Gastroesophageal sphincter (tissue), 4 donors: Measurements from ENCODE around the gene PDE10A. TPM values are rescaled to one million over a fixed set of nuclear protein-coding genes. Genes with fewer than 3 reads are reported as not detected.
"Not testable (repeated sequence)": the region's sequence is repeated elsewhere in the genome, so short reads cannot be mapped to it uniquely, and the experiment has no call there.

ENCODE experiments used
- ATAC-seq: fragments of 150-250 bp; one replicate; pipeline ENCODE4 v1.9.1; 2016; ENCODE audit warnings: mild to moderate bottlenecking, moderate library complexity
- H3K27ac ChIP-seq, 4 donors: fragments of 200-600 bp; sonication (generic) in 3 of 4; 1 replicate in 3 of 4; 2 replicates in 1 of 4; pipeline ENCODE4 v1.5.1; 2016 to 2019
- H3K27me3 ChIP-seq: fragments of 200-600 bp; sonication (generic); one replicate; pipeline ENCODE4 v1.5.1; 2019
- H3K36me3 ChIP-seq, 2 donors: fragments of 200-600 bp; sonication (generic); one replicate each; pipeline ENCODE4 v1.5.1; 2019; ENCODE audit warnings: control low read depth in 1 of 2
- H3K4me1 ChIP-seq, 3 donors: fragments of 200-600 bp; sonication (generic); 1 replicate in 2 of 3; 2 replicates in 1 of 3; pipeline ENCODE4 v1.5.1; 2016 to 2019; ENCODE audit warnings: control low read depth in 2 of 3
- H3K4me3 ChIP-seq, 2 donors: fragments of 200-600 bp; sonication (generic); one replicate each; pipeline ENCODE4 v1.5.1; 2019; ENCODE audit warnings: mild to moderate bottlenecking in 1 of 2, moderate library complexity in 1 of 2
- H3K9me3 ChIP-seq, 3 donors: fragments of 200-600 bp; sonication (generic); one replicate each; pipeline ENCODE4 v1.5.1; 2017 to 2019; ENCODE audit warnings: control low read depth in 2 of 3
- EP300 ChIP-seq: sonication (generic); formaldehyde crosslinking; IDR thresholded peaks from one replicate; pipeline ENCODE4 v1.6.1; 2017; ENCODE audit warnings: antibody characterized with exemption, mild to moderate bottlenecking
- POLR2A ChIP-seq, 2 donors: fragments of 450-650 bp; IDR thresholded peaks; one replicate each; pipeline ENCODE4 v1.6.1; 2017; ENCODE audit warnings: antibody characterized with exemption in 2 of 2, mild to moderate bottlenecking in 2 of 2, moderate library complexity in 1 of 2
- POLR2AphosphoS5 ChIP-seq: sonication (generic); formaldehyde crosslinking; IDR thresholded peaks from one replicate; pipeline ENCODE4 v1.6.1; 2017; ENCODE audit warnings: antibody characterized with exemption
- WGBS, 2 donors: methylation state at CpG; one replicate each; pipeline ENCODE4 v1.1.5; 2018; ENCODE audit warnings: low coverage in 1 of 2; 5-methylcytosine and 5-hydroxymethylcytosine counted together
- total RNA-seq, 4 donors: library from RNA; depleted of rRNA; stranded (reverse); fragments of >200 nt; gene quantifications; one replicate each; pipeline ENCODE4 v1.1.0, GENCODE V29; 2016
- TF ChIP-seq, protein P1 (sequence below), 4 experiments: fragments of 200-600 bp in 2 of 4; fragments of 450-650 bp in 2 of 4; sonication (generic) in 1 of 4; IDR thresholded peaks; one replicate each; pipeline ENCODE4 v1.5.1; 2017 to 2019; ENCODE audit warnings: antibody characterized with exemption in 4 of 4, mild to moderate bottlenecking in 2 of 4, moderate library complexity in 2 of 4

Gene PDE10A
- total RNA-seq, 4 donors from 2014 or later: 2.5 to 12.1 (median 4.0) TPM

DNA sequence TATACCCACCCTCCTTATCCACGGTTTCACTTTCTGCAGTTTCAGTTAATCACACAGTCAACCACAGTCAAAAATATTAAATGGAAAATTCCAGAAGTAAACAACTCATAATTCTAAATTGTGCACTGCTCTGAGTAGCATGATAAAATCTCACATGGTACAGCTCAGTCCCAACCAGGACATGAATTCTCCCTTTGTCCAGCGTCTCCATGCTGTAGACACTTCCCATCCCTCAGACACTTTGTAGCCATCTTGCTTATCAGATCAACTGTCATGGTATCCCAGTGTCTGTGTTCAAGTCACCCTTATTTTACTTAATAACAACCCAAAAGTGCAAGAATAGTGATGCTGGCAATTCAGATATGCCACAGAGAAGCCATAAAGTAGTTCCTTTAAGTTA is 94.7 kb downstream of the PDE10A start:
- no peaks in the 10 kb centered on the region for H3K27me3 ChIP-seq
- no peak overlapping the region for H3K27ac ChIP-seq
- no peak overlapping the region for H3K4me3 ChIP-seq
- TF ChIP-seq POLR2A (IDR thresholded peaks at IDR 0.05): no peak
- no peak for TF ChIP-seq POLR2AphosphoS5
- no peak for TF ChIP-seq EP300
- TF ChIP-seq, protein P1, sequence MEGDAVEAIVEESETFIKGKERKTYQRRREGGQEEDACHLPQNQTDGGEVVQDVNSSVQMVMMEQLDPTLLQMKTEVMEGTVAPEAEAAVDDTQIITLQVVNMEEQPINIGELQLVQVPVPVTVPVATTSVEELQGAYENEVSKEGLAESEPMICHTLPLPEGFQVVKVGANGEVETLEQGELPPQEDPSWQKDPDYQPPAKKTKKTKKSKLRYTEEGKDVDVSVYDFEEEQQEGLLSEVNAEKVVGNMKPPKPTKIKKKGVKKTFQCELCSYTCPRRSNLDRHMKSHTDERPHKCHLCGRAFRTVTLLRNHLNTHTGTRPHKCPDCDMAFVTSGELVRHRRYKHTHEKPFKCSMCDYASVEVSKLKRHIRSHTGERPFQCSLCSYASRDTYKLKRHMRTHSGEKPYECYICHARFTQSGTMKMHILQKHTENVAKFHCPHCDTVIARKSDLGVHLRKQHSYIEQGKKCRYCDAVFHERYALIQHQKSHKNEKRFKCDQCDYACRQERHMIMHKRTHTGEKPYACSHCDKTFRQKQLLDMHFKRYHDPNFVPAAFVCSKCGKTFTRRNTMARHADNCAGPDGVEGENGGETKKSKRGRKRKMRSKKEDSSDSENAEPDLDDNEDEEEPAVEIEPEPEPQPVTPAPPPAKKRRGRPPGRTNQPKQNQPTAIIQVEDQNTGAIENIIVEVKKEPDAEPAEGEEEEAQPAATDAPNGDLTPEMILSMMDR (IDR thresholded peaks at IDR 0.05): no peak
- peaks cover 0 to 11% (median 0%) of the 10 kb centered on the region in 3 donors for H3K4me1 ChIP-seq
- WGBS, 2 donors: 50 to 53% methylated on average over 1 to 2 of the region's 2 CpGs
- H3K9me3 ChIP-seq: peaks cover 0 to 5% (median 0%) of the 10 kb centered on the region in 3 donors
- H3K36me3 ChIP-seq: no peaks in the 10 kb centered on the region
- no peak for ATAC-seq

DNA sequence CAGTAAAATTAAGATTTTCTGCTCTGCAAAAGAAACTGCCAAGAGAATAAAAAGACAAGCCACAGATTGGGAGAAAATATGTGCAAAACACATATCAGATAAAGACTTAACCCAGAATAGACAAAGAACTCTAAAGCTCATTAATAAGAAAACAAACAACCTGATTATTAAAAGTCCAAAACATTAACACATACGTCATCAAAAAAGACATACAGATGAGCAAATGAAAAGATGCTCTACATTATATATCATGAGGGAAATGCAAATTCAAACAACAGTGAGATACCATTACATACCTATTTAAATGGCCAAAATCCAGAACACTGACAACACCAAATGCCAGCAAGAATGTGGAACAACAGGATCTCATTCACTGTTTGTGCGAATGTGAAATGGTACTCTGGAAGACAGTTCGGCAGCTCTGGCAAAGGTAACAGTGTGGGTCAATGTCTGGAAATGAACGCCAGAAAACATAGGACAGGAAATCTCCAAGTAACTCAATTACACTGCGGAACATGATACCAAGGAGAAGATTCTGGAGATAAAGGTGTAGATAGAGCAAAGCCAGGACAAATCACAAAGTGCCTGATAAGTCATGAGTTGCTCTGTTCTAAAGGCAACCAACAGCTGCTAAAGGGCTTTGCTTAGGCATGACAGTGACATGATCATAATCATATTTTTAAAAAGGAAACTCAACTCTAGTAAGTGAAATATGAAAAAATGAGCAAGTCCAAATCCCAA is 96.8 kb downstream of the PDE10A start:
- Histone ChIP-seq H3K27me3 (no peaks in the 10 kb centered on the region), H3K36me3 (no peaks in the 10 kb centered on the region), H3K27ac (no peak overlapping the region), H3K4me1 (no peaks in the 10 kb centered on the region), H3K4me3 (no peak overlapping the region), H3K9me3 (peaks cover 0 to 5% (median 0%) of the 10 kb centered on the region in 3 donors)
- TF ChIP-seq, protein P1 (IDR thresholded peaks at IDR 0.05): no peak
- TF ChIP-seq POLR2A (IDR thresholded peaks at IDR 0.05) (no peak), POLR2AphosphoS5 (no peak), EP300 (no peak)
- ATAC-seq: no peak
- WGBS, 2 donors: 83 to 88% methylated on average over 5 of the region's 5 CpGs

DNA sequence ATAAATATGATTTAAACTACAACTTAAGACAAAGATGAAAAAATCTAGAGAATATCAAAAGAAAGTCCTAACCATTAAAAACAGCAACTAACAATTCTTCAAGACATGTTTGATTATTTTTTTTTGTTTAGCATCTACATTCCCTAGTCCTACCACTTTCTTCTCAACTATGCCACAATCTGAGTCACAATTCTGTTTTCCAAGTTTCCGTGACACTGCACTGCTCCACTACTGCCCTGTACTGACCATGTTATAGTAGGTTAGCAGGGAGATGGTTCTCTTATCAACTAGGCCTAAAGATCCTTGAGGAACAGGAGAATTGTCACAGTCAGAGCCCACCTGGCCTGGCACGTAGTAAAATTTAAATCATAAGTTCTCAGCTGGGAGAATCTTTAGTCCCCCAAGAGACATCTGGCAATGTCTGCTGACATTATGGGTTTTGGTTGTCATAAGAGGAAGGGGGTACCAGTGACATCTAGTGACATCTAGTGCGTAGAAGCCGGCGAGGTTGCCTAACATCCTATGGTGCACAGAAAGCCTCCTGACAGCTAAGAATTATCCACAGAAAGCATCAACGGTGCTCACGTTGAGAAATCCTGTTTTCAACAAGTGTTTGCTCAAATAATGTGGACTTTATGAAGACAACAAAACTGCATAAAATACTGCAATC is 100.5 kb downstream of the PDE10A start:
- no peak overlapping the region for H3K27ac ChIP-seq
- H3K4me1 ChIP-seq: no peaks in the 10 kb centered on the region
- WGBS, 2 donors: 94 to 100% methylated on average over 3 to 5 of the region's 7 CpGs
- no peaks in the 10 kb centered on the region for H3K36me3 ChIP-seq
- ATAC-seq: no peak
- no peaks in the 10 kb centered on the region for H3K27me3 ChIP-seq
- H3K9me3 ChIP-seq: peaks cover 0 to 5% (median 0%) of the 10 kb centered on the region in 3 donors
- no peak overlapping the region for H3K4me3 ChIP-seq
- no peak for TF ChIP-seq POLR2AphosphoS5
- TF ChIP-seq POLR2A (IDR thresholded peaks at IDR 0.05): no peak

DNA sequence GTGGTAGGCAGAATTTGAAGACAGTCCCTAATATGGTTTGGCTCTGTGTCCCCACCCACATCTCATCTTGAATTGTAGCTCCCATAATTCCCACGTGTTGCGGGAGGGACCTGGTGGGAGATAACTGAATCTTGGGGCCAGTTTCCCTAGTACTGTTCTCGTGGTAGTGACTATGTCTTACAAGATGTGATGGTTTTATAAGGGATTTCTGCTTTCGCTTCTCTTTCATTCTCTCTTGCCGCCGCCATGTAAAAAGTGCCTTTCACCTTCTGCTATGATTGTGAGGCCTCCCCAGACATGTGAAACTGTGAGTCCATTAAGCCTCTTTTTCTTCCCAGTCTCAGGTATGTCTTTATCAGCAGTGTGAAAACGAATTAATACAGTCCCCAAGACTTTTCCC is 103.4 kb downstream of the PDE10A start:
- 86 to 97% methylated on average over 5 to 7 of the region's 7 CpGs for WGBS, 2 donors
- H3K4me1 ChIP-seq: no peaks in the 10 kb centered on the region
- H3K36me3 ChIP-seq: no peaks in the 10 kb centered on the region
- H3K27ac ChIP-seq: no peak overlapping the region
- no peak for ATAC-seq
- H3K27me3 ChIP-seq: no peaks in the 10 kb centered on the region
- no peak overlapping the region for H3K4me3 ChIP-seq
- TF ChIP-seq, protein P1 (IDR thresholded peaks at IDR 0.05): no peak
- no peak for TF ChIP-seq POLR2AphosphoS5
- no peaks in the 10 kb centered on the region for H3K9me3 ChIP-seq

DNA sequence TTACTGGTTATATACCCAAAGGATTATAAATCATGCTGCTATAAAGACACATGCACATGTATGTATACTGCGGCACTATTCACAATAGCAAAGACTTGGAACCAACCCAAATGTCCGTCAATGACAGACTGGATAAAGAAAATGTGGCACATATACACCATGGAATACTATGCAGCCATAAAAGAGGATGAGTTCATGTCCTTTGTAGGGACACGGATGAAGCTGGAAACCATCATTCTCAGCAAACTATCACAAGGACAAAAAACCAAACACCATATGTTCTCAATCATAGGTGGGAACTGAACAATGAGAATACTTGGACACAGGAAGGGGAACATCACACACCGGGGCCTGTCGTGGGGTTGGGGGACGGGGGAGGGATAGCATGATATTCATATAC is 104.9 kb downstream of the PDE10A start:
- not testable (repeated sequence) for H3K4me3 ChIP-seq, H3K4me1 ChIP-seq, H3K9me3 ChIP-seq, ATAC-seq, H3K36me3 ChIP-seq, H3K27ac ChIP-seq, H3K27me3 ChIP-seq
- 80 to 83% methylated on average over 4 to 6 of the region's 6 CpGs for WGBS, 2 donors

DNA sequence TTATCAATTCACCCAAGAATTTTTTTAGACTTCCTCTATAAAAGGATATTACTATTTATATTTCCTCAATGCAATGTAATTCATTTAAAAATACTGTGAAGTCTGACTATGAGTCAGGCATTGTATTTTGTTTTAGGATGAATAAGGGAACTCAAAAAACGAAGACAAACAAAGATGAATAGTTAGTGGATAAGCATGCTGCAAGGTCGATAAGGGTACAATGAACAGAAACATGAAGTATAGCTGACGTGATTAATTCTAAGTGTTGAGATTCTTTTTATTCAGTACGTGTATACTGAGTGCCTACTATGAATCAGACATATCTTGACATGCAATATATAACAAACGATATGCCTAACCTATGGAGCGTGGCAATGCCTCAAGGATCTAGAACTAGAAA is 105.4 kb downstream of the PDE10A start:
- TF ChIP-seq POLR2A (IDR thresholded peaks at IDR 0.05): no peak
- TF ChIP-seq, protein P1 (IDR thresholded peaks at IDR 0.05): no peak
- no peak for TF ChIP-seq POLR2AphosphoS5
- TF ChIP-seq EP300: no peak
- no peaks in the 10 kb centered on the region for H3K36me3 ChIP-seq
- WGBS, 2 donors: 71 to 85% methylated on average over 4 to 6 of the region's 6 CpGs
- ATAC-seq: no peak
- H3K27ac ChIP-seq: no peak overlapping the region
- no peaks in the 10 kb centered on the region for H3K4me1 ChIP-seq
- no peaks in the 10 kb centered on the region for H3K9me3 ChIP-seq
- no peaks in the 10 kb centered on the region for H3K27me3 ChIP-seq
- no peak overlapping the region for H3K4me3 ChIP-seq
